Fibroblast of villous mesenchyme (primary cell): Measurements from ENCODE around the gene ESRRB. TPM values are rescaled to one million over a fixed set of nuclear protein-coding genes. Genes with fewer than 3 reads are reported as not detected.

ENCODE experiments used
- DNase-seq: peaks from one replicate; pipeline ENCODE4 v3.0.0-alpha.2; 2010; ENCODE audit warnings: low read depth
- H3K4me3 ChIP-seq: 2 replicates; pipeline ENCODE4 v1.5.1; 2011; ENCODE audit warnings: low read depth, mild to moderate bottlenecking, low read length
- CTCF ChIP-seq: IDR thresholded peaks from 2 replicates; pipeline ENCODE4 v1.5.1; 2012; ENCODE audit warnings: low read depth, mild to moderate bottlenecking, low read length; ENCODE audit not compliant: insufficient read depth
- total RNA-seq: library from RNA; depleted of rRNA; stranded (reverse); fragments of >200 nt; gene quantifications from 2 replicates; pipeline ENCODE4 v1.2.3, GENCODE V29; 2012

ESRRB gene
- total RNA-seq, 1 donor, result not detected

- no peak for TF ChIP-seq CTCF
- no peak for DNase-seq
- no peak overlapping the region for H3K4me3 ChIP-seq
Measured at GRCh38 chr14:76457841-76458240, 81.9 kb downstream of the ESRRB start.

- no peak for TF ChIP-seq CTCF
- no peak overlapping the region for H3K4me3 ChIP-seq
- DNase-seq, result no peak
Measured at GRCh38 chr14:76461886-76462285, 85.9 kb downstream of the ESRRB start.

GRCh38 chr14:76462330-76462729 is 86.4 kb downstream of the ESRRB start:
- H3K4me3 ChIP-seq, result no peak overlapping the region
- no peak for TF ChIP-seq CTCF
- DNase-seq, result no peak

GRCh38 chr14:76463105-76463504 is 87.2 kb downstream of the ESRRB start:
- TF ChIP-seq CTCF, result no peak
- H3K4me3 ChIP-seq, result no peak overlapping the region
- peak; percentile 3 for DNase-seq

- no peak for TF ChIP-seq CTCF
- no peak overlapping the region for H3K4me3 ChIP-seq
- no peak for DNase-seq
Measured at GRCh38 chr14:76464856-76465255, 88.9 kb downstream of the ESRRB start.

GRCh38 chr14:76465664-76466063 is 89.7 kb downstream of the ESRRB start:
- TF ChIP-seq CTCF, result no peak
- DNase-seq, result no peak
- H3K4me3 ChIP-seq, result no peak overlapping the region

- TF ChIP-seq CTCF, result no peak
- DNase-seq, result no peak
- no peak overlapping the region for H3K4me3 ChIP-seq
Measured at GRCh38 chr14:76467711-76468155, 91.8 kb downstream of the ESRRB start.
